ENCODE measurements around the gene CAPZB.

DNA sequence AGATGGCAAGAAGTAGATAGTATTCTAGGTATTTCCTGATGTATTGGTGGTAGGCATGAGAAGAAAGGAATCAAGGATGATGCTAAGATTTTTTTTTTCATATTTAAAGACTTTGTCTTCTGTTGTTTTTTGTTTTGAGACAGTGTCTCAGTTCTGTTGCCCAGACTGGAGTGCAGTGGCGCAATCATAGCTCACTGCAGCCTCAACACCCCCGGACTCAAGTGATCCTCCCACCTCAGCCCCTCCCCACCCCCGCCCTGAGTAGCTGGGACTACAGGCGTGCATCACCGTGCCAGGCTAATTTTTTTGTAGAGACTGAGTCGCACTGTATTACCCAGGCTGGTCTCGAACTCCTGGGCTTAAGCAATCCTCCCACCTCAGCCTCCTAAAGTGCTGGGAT is 2.8 kb upstream of the CAPZB start:
- TF ChIP-seq CTCF (IDR thresholded peaks at IDR 0.05; ENCODE audit: low read length): no peak
- TF ChIP-seq EZH2 (optimal IDR thresholded peaks at IDR 0.05; ENCODE audit: low read depth, low read length): no peak
